Activated T-helper 17 cell treated with anti-CD3 and anti-CD28 coated beads, Interleukin-2, amount 50 U/mL, for 72 hours (primary cell): Measurements from ENCODE around the gene IQGAP2. TPM values are rescaled to one million over a fixed set of nuclear protein-coding genes. Genes with fewer than 3 reads are reported as not detected.

ENCODE experiments used
- ATAC-seq: fragments of 150-1000 bp; cut with Tn5 transposase; replicated peaks from 2 replicates; pipeline ENCODE4 v1.10.0; 2021; ENCODE audit warnings: mild to moderate bottlenecking, moderate library complexity
- H3K27ac Mint-ChIP-seq: one replicate; pipeline ENCODE4 v1.8.0; 2022; ENCODE audit warnings: mixed read lengths
- H3K27me3 Mint-ChIP-seq: one replicate; pipeline ENCODE4 v1.8.0; 2022; ENCODE audit warnings: mixed read lengths
- H3K36me3 Mint-ChIP-seq: one replicate; pipeline ENCODE4 v1.8.0; 2022; ENCODE audit warnings: low read depth, mild to moderate bottlenecking, mixed read lengths
- H3K4me1 Mint-ChIP-seq: one replicate; pipeline ENCODE4 v1.8.0; 2022; ENCODE audit warnings: mixed read lengths
- H3K4me3 Mint-ChIP-seq: one replicate; pipeline ENCODE4 v1.8.0; 2022; ENCODE audit warnings: mild to moderate bottlenecking, mixed read lengths
- H3K9me3 Mint-ChIP-seq: one replicate; pipeline ENCODE4 v1.8.0; 2022; ENCODE audit warnings: mixed read lengths
- total RNA-seq, 2 donors: library from RNA; stranded (reverse); gene quantifications; one replicate each; pipeline ENCODE4 v1.2.3, GENCODE V29; 2022

IQGAP2 gene
- total RNA-seq, 2 donors from 2014 or later = 83.2 to 92.1 TPM

DNA sequence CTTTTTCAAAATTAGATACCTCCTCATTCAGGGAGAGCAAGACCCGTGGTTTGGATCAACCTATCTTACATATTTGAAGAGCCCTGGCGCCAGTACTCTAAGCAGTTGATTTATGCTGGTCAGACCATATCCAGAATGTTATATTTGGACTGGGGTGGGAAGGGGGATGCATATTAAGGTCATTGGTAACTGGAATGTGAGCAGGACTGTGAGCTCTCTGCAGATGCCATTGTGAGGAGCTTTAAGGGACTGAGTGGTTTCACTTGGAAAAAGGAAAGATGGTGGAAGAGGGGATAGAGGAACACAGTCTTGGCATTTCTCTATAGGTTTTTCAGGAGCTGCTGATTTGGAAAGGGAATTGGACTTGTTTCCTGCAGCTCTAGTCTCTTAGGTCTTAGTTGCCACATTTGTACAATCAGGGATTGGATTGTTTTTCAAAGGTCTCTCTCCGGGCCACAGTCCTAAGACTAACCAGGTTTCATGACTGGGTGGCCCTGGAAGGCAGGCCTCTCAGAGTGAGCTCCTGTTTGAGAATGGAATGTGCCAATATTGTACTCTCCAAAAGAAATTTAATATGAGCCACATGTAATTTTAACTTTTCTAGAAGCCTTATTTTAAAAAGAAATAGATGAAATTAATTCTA is 287.1 kb downstream of the IQGAP2 start:
- ATAC-seq = no peak
- no peak overlapping the region for H3K27ac Mint-ChIP-seq
- H3K4me1 Mint-ChIP-seq = peaks cover 19% of the 10 kb centered on the region
- no peaks in the 10 kb centered on the region for H3K9me3 Mint-ChIP-seq
- no peak overlapping the region for H3K4me3 Mint-ChIP-seq
- H3K36me3 Mint-ChIP-seq = peaks cover 89% of the 10 kb centered on the region
- no peaks in the 10 kb centered on the region for H3K27me3 Mint-ChIP-seq

- Mint-ChIP-seq H3K27ac (peak overlapping the region; percentile 80), H3K4me3 (peak overlapping the region; percentile 45), H3K36me3 (peaks cover 89% of the 10 kb centered on the region), H3K4me1 (peaks cover 15% of the 10 kb centered on the region), H3K9me3 (no peaks in the 10 kb centered on the region), H3K27me3 (no peaks in the 10 kb centered on the region)
- no peak for ATAC-seq
Measured at GRCh38 chr5:76690704-76691466, 287.8 kb downstream of the IQGAP2 start.

DNA sequence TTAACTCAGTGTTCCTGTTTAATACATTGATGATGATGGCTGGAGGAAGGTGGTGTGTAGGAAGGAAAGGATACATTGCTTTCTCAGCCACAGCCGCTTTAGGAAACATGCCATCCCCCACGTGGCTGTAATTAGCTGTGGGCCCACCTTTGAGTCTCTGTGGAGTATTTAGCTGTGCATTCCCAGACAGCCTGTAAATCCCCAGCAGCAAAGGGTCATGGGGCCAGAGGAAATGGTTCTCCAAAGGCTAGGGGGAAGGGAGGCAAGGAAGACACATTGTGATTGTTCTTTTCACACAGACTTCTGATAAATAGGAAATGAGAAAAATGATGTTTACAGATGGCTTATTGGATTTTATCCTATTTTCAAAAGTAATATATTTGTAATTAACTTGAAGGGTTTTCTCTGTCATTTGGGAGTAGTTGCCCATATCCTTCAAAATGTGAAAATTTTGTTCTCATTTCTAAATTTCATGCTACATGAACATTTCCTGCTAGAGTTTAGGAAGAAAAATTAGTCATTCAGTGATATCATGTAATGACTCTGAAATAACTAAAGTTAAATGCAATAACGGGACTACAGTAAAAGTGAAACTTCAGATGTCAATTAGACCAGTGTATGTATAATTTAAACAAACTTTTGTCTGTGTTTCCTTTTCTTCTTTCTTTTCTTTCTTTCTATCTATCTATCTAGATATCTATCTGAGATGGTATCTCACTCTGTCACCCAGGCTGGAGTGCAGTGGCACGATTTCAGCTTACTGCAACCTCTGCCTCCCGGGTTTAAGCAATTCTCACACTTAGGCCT is 288.6 kb downstream of the IQGAP2 start:
- Mint-ChIP-seq H3K9me3 (no peaks in the 10 kb centered on the region), H3K36me3 (peaks cover 89% of the 10 kb centered on the region), H3K4me3 (peak overlapping the region; percentile 45), H3K4me1 (peaks cover 15% of the 10 kb centered on the region), H3K27ac (peak overlapping the region; percentile 80), H3K27me3 (no peaks in the 10 kb centered on the region)
- peak; percentile 93 for ATAC-seq

- Mint-ChIP-seq H3K9me3 (no peaks in the 10 kb centered on the region), H3K4me1 (peaks cover 15% of the 10 kb centered on the region), H3K4me3 (peak overlapping the region; percentile 45), H3K27me3 (no peaks in the 10 kb centered on the region), H3K36me3 (peaks cover 88% of the 10 kb centered on the region), H3K27ac (peak overlapping the region; percentile 80)
- ATAC-seq = no peak
Measured at GRCh38 chr5:76692274-76692540, 289.1 kb downstream of the IQGAP2 start.

DNA sequence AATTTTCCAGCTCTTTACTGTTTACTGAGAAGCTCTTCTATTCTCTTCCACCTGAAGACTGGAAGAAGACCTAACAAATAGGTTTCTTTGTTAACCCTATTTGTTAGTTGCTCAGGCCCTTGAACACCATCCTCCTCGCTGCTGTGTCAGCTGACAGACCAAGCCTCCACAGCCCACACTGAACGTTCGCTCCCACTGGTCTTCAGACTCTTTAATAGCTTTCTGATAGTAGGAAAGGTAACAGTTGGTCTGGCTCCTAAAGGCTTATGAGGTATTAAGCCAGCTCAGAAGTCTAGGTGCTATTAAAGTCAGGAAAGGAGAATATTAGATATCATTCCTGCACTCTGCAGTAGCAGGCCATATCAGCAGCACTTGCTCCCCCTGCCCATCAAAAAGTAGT is 289.6 kb downstream of the IQGAP2 start:
- no peaks in the 10 kb centered on the region for H3K27me3 Mint-ChIP-seq
- peak overlapping the region; percentile 45 for H3K4me3 Mint-ChIP-seq
- ATAC-seq = no peak
- H3K36me3 Mint-ChIP-seq = peaks cover 88% of the 10 kb centered on the region
- H3K9me3 Mint-ChIP-seq = no peaks in the 10 kb centered on the region
- H3K4me1 Mint-ChIP-seq = peaks cover 15% of the 10 kb centered on the region
- no peak overlapping the region for H3K27ac Mint-ChIP-seq

DNA sequence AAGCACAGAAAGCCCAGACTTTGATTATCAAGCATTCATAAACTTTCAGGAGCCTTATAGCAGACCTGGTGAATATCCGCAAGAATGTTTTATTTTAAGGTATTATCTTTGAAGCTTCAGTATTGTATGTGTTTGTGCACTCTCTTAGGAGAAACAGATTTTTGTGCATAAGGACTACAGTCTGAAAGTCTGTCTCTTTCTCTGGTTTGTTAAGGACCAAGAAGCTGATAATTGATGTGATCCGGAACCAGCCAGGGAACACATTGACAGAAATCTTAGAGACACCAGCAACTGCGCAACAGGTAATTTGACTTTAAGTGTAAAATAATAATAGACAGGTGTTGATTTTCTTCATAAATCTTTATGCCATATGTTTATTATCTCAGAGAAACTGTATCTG is 290.1 kb downstream of the IQGAP2 start:
- H3K36me3 Mint-ChIP-seq = peaks cover 88% of the 10 kb centered on the region
- no peak overlapping the region for H3K27ac Mint-ChIP-seq
- no peaks in the 10 kb centered on the region for H3K27me3 Mint-ChIP-seq
- no peaks in the 10 kb centered on the region for H3K9me3 Mint-ChIP-seq
- no peak overlapping the region for H3K4me3 Mint-ChIP-seq
- no peak for ATAC-seq
- H3K4me1 Mint-ChIP-seq = peaks cover 15% of the 10 kb centered on the region

DNA sequence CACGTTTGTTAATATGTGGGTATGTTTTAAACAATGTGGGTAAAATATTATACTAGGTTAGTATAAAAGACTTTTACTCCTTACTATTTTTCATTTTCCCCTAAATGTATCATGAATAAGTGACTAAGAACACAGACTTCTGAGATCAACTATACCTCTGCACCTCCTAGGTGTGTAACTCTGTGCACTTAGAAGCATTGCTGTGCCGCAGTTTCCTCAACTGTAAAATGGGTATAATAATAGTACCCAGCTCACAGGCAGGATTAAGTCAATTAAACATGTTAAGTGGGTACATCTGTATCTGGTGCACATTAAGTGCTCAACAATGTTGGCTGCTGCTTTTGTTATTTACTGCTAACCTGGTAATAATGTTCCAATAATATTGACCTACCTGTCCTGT is 291.2 kb downstream of the IQGAP2 start:
- peaks cover 15% of the 10 kb centered on the region for H3K4me1 Mint-ChIP-seq

GRCh38 chr5:76695346-76695745 is 292.3 kb downstream of the IQGAP2 start:
- ATAC-seq = no peak
- no peaks in the 10 kb centered on the region for H3K9me3 Mint-ChIP-seq
- H3K27ac Mint-ChIP-seq = no peak overlapping the region
- no peak overlapping the region for H3K4me3 Mint-ChIP-seq
- no peaks in the 10 kb centered on the region for H3K27me3 Mint-ChIP-seq
- peaks cover 15% of the 10 kb centered on the region for H3K4me1 Mint-ChIP-seq
- H3K36me3 Mint-ChIP-seq = peaks cover 83% of the 10 kb centered on the region

More for the DNA sequence above, 291.2 kb downstream of the IQGAP2 start:
- H3K9me3 Mint-ChIP-seq = no peaks in the 10 kb centered on the region
- no peak for ATAC-seq
- H3K27me3 Mint-ChIP-seq = no peaks in the 10 kb centered on the region
- no peak overlapping the region for H3K4me3 Mint-ChIP-seq
- no peak overlapping the region for H3K27ac Mint-ChIP-seq
- peaks cover 87% of the 10 kb centered on the region for H3K36me3 Mint-ChIP-seq

DNA sequence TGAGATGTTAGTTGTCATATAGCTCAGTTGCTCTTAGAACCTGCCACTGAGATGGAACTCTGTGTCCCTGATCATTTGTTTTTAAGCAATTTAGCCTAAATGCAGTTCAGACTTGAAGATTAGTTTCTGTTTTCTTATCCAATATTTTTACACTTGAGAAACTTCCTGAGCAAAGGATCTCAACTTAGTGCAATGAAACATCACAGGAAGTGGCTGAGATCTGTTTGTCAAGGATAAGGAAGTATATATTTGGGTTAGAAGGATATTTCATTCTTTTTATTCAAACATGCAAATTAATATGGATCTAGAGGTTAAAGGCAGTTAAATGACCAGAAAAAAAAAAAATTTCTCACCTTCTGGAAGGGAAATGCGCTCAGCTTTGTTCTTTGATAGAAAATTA is 293.2 kb downstream of the IQGAP2 start:
- Mint-ChIP-seq H3K4me3 (no peak overlapping the region), H3K27me3 (no peaks in the 10 kb centered on the region), H3K4me1 (peaks cover 9% of the 10 kb centered on the region), H3K9me3 (no peaks in the 10 kb centered on the region), H3K36me3 (peaks cover 84% of the 10 kb centered on the region), H3K27ac (no peak overlapping the region)
- no peak for ATAC-seq

DNA sequence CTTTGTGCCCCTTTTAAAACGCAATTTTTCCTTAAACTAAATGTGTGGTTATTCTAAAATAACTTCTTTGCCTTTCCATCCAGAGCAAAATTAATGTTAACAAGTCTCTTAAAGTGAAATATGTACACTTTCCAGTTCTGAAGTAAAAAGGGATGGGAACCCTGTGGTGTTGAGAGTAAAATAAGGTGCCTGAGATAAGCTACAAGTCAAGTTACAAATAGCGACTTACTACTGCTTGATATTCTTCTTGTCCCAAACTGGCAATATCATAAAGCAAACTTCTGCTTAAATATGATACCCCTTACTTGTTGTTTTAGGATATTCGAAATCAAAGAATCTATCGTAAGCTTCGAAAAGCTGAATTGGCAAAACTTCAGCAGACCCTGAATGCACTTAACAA is 294.6 kb downstream of the IQGAP2 start:
- Mint-ChIP-seq H3K27me3 (no peaks in the 10 kb centered on the region), H3K4me1 (no peaks in the 10 kb centered on the region), H3K4me3 (no peak overlapping the region), H3K9me3 (no peaks in the 10 kb centered on the region), H3K36me3 (peaks cover 87% of the 10 kb centered on the region), H3K27ac (no peak overlapping the region)
- no peak for ATAC-seq

GRCh38 chr5:76700571-76700970 is 297.5 kb downstream of the IQGAP2 start:
- ATAC-seq = peak; percentile 51
- Mint-ChIP-seq H3K4me3 (no peak overlapping the region), H3K27ac (no peak overlapping the region), H3K9me3 (no peaks in the 10 kb centered on the region), H3K36me3 (peaks cover 81% of the 10 kb centered on the region), H3K27me3 (no peaks in the 10 kb centered on the region), H3K4me1 (no peaks in the 10 kb centered on the region)

DNA sequence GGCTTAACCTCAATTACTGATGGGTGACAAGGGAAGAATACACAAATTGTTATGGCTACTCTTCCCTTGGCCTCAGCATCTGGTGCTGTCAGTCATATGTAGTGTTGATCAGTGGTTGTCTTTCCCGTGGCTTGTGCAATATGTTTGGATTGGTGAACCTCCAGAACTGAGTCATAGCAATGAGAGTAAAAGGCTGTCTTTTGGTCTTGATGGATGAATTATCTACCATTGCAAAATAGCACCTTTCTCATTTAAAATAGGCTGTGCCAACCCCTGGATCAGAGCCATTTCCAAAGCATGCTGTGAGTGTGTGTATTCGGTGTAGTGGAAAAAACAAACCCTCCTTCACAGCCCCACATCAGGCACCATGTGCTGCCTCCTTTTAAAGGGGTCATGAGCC is 298.2 kb downstream of the IQGAP2 start:
- ATAC-seq = no peak
- H3K9me3 Mint-ChIP-seq = no peaks in the 10 kb centered on the region
- H3K27ac Mint-ChIP-seq = no peak overlapping the region
- no peaks in the 10 kb centered on the region for H3K27me3 Mint-ChIP-seq
- H3K4me3 Mint-ChIP-seq = no peak overlapping the region
- peaks cover 81% of the 10 kb centered on the region for H3K36me3 Mint-ChIP-seq
- H3K4me1 Mint-ChIP-seq = no peaks in the 10 kb centered on the region

- no peaks in the 10 kb centered on the region for H3K9me3 Mint-ChIP-seq
- H3K36me3 Mint-ChIP-seq = peaks cover 81% of the 10 kb centered on the region
- no peaks in the 10 kb centered on the region for H3K4me1 Mint-ChIP-seq
- no peaks in the 10 kb centered on the region for H3K27me3 Mint-ChIP-seq
- no peak overlapping the region for H3K4me3 Mint-ChIP-seq
- ATAC-seq = no peak
- H3K27ac Mint-ChIP-seq = no peak overlapping the region
Measured at GRCh38 chr5:76703707-76704106, 300.6 kb downstream of the IQGAP2 start.

- no peaks in the 10 kb centered on the region for H3K9me3 Mint-ChIP-seq
- H3K36me3 Mint-ChIP-seq = peaks cover 76% of the 10 kb centered on the region
- no peak overlapping the region for H3K27ac Mint-ChIP-seq
- no peaks in the 10 kb centered on the region for H3K4me1 Mint-ChIP-seq
- H3K4me3 Mint-ChIP-seq = no peak overlapping the region
- no peak for ATAC-seq
- no peaks in the 10 kb centered on the region for H3K27me3 Mint-ChIP-seq
Measured at GRCh38 chr5:76704131-76704663, 301.1 kb downstream of the IQGAP2 start.

DNA sequence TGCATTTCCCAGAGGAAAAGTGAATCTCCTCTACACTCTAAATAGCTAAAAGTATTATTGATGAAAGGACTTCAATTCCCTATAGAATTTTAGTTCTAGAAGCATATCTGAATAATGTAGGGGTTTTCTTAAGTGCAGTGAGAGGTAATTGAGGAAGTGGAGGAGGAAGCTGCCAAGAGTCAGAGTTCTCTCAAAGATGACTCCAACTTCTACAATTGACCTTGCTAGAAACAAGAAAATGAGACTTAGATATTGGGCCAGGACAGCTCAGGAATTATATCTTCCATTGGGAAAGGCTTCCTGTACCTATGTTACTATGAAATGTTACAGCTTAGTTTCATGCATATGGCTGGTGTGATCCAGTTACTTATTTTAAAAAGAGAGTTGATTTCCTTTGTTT is 302.5 kb downstream of the IQGAP2 start:
- Mint-ChIP-seq H3K27ac (no peak overlapping the region), H3K4me1 (peaks cover 2% of the 10 kb centered on the region)

More for the DNA sequence above, 302.5 kb downstream of the IQGAP2 start:
- no peak for ATAC-seq
- Mint-ChIP-seq H3K9me3 (no peaks in the 10 kb centered on the region), H3K36me3 (peaks cover 67% of the 10 kb centered on the region), H3K4me3 (no peak overlapping the region), H3K27me3 (no peaks in the 10 kb centered on the region)
